Omental fat pad (tissue), 4 donors: ENCODE results near the gene CEP128. TPM values are rescaled to one million over a fixed set of nuclear protein-coding genes. Genes with fewer than 3 reads are reported as not detected.
"Not testable (repeated sequence)": the region's sequence is repeated elsewhere in the genome, so short reads cannot be mapped to it uniquely, and the experiment has no call there.

Experiments
- ATAC-seq: fragments of 150-250 bp; one replicate; pipeline ENCODE4 v1.9.1; 2016; ENCODE audit warnings: mild to moderate bottlenecking, moderate library complexity; ENCODE audit not compliant: low FRiP score
- DNase-seq: peaks from one replicate; pipeline ENCODE4 v3.0.0-alpha.2; 2019; ENCODE audit warnings: low spot score
- total RNA-seq, 4 donors: library from RNA; depleted of rRNA; stranded (reverse); fragments of >200 nt; gene quantifications; one replicate each; pipeline ENCODE4 v1.1.0, GENCODE V29; 2016
- TF ChIP-seq, protein P1 (sequence below), 3 donors: fragments of 450-650 bp; IDR thresholded peaks; one replicate each; pipeline ENCODE4 v1.5.1; 2016 to 2017; ENCODE audit warnings: antibody characterized with exemption in 3 of 3, mild to moderate bottlenecking in 3 of 3, moderate library complexity in 2 of 3

CEP128 gene
- total RNA-seq, 4 donors from 2014 or later, result 3.5 to 13.1 (median 4.6) TPM

DNA sequence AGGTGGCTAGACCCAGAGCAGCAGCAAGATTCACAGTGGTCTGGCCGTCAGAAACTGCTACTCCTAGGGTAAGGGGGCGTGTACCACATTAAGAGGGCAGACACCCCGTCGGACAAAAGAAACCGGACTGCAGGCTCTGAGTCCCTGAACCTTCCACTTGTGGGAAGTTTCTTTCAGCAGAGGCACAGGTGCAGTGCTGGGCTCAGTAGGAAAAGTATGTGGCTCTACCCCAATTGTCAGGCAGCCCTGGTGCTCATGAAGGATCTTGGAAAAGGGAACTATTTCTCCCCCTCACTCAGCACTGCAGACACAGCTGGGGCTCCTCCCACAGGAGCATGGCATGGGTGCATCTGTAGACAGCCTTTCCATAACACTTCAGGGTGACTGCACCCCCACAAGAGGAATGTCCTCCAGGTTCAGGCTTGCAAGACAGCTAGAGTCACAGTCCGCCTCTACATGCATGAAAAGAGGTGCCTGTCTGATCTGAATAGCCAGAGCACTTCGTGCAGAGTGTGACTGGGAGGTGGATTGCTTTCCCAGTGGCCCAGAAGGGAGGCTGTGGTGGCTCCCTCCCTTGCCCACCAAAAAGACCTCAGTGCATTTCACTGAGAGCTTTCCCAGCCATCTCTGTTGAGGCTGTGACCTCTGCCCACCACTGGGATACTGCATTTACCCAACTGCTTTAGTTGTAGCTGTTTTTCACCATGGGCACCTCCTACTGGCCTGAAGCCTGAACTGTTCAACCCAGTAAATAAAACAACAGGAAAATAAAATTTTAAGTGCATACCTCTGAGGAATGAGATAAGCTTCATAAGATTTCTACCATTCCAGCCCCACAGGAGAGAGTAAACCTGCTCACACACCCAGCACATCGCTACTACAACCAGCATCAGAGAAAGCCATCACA is 14.2 kb downstream of the CEP128 start:
- no peak for DNase-seq
- TF ChIP-seq, protein P1, sequence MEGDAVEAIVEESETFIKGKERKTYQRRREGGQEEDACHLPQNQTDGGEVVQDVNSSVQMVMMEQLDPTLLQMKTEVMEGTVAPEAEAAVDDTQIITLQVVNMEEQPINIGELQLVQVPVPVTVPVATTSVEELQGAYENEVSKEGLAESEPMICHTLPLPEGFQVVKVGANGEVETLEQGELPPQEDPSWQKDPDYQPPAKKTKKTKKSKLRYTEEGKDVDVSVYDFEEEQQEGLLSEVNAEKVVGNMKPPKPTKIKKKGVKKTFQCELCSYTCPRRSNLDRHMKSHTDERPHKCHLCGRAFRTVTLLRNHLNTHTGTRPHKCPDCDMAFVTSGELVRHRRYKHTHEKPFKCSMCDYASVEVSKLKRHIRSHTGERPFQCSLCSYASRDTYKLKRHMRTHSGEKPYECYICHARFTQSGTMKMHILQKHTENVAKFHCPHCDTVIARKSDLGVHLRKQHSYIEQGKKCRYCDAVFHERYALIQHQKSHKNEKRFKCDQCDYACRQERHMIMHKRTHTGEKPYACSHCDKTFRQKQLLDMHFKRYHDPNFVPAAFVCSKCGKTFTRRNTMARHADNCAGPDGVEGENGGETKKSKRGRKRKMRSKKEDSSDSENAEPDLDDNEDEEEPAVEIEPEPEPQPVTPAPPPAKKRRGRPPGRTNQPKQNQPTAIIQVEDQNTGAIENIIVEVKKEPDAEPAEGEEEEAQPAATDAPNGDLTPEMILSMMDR (IDR thresholded peaks at IDR 0.05), result no peak
- no peak for ATAC-seq

DNA sequence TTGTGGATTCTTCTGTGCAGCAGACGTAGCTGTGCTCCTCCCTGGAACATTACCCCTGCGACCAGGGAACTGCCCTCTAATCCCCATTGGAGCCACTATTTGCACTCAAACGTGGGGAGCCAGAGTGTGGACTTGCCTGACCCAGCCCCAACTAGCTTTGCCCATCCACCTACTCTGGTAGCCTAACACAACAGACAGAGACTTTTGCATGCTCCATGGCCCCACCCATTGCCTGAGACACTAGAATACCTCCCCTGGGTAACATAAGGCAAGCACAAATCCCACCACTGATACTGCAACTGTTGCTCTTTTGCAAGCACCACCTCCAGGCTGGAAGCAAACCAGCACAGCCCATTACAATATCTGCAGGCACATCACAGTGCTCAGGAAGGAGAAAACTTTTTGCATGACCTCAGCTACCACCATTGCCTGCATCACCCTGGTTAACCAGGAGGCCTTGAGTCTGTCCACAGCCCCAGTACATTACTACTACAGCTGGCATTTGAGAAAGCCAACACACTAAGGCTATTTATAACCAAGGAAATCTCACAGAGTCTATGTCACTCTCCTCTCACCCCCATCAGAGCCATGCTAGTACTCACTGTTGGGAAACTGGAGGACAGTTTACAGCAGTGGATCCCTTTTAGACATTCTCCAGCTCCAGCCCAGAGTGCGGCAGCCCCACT is 15.0 kb downstream of the CEP128 start:
- ATAC-seq (no peak), DNase-seq (no peak)
- TF ChIP-seq, protein P1 (IDR thresholded peaks at IDR 0.05), result no peak

DNA sequence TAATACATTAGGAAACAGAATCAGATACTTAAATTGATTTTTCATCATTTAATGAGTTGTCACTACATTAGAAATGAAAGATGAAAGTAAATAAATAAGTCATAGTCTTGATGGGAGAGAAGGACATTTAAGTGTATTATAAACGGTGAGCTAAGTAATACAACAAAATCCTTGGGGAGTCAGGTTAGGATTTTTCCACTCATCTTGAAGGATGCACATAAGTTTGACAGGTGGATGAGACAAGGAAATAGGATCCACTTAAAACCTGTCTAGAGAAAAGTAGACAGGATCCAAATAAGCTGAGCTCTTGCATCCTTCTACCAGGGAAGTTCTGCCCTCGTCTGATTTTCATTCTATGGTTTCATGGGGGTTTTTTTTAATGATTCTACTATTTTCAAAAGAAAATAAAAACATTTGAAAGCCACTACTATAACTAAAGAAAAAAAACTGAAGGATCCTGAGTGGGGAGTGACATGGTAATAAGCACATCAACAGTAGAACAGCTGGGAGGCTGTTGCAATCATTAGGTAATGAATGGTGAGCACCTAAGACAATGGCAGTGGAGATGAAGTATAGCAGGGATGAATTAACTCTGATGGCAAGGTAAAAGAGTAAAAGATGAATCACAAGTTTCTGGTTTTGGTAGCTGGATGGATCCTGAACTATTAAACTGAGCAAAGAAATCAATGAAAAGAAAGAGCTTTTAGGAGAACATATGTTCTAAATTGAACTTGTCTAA is 17.0 kb downstream of the CEP128 start:
- TF ChIP-seq, protein P1 (IDR thresholded peaks at IDR 0.05), result no peak
- ATAC-seq (no peak), DNase-seq (no peak)

DNA sequence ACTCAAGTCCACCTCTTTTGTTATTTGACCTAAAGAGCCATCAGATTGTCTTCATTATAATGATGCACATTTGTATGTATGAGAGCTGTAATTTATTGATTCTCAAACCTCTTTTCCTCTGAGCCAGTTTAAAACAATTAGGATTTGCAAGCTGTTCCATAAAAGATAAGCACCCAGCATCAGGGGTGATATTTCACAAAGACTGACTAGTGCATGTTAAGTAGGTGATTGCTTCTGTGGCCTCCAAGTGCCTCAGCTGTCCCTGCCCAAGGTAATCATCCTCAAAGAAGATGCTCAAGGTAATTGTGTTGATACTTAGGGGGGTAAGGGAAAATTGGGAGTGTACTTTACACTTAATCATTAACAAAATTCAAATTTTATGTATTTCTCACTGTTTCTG is 18.2 kb downstream of the CEP128 start:
- no peak for ATAC-seq
- TF ChIP-seq, protein P1 (IDR thresholded peaks at IDR 0.05), result no peak
- DNase-seq, result no peak

DNA sequence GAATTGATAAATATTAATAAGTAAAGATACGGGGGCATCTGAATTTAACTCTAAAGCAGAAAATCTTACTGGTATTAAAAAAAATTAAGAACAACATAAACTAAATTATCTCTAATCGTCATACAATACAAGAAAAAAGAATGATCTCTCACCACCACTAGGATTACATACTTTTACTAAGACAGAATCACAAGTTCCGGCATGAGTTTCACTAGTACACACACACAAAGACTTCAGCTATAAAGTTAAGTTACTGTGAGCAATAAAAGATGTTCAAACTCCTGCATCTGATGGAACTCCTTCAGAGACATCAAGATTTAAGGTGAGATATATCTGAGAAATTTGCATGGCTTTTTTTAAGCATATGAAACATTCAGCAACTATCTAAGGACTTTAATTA is 21.9 kb downstream of the CEP128 start:
- TF ChIP-seq, protein P1 (IDR thresholded peaks at IDR 0.05), result no peak
- no peak for ATAC-seq

DNA sequence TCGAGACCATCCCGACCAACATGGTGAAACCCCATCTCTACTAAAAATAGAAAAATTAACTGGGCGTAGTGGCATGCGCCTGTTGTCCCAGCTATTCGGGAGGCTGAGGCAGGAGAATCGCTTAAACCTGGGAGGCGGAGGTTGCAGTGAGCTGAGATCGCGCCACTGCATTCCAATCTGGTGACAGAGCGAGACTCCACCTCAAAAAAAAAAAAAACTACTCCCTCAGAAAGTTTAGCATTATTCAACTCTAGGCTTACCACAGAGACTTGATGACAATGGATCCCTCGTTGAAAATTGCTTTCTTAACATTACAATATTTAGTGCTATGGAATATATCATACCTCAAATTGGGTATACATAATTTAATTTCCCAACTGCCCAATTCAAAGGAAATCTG is 29.5 kb downstream of the CEP128 start:
- ATAC-seq, DNase-seq: not testable (repeated sequence)

More for the DNA sequence above, 21.9 kb downstream of the CEP128 start:
- no peak for DNase-seq

DNA sequence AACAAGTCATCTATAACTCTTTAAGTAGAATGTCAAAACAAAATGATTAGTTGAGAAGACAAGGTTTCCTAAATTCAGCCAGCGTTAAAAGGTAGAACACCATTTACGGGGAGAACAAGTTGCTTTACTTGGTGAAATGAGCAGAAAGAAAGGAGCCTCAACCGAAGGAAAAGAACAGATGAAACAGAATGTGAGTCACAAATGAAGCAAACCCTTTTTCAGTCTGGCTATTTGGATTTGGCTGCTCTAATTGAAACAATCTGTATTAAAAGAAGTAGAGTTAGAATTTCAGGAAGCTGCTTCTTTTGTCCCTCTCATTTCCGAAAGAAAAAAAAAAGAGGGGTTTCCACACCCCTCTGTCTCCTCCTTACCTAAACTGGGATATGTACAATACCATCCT is 34.6 kb downstream of the CEP128 start:
- ATAC-seq (no peak), DNase-seq (no peak)
- TF ChIP-seq, protein P1 (IDR thresholded peaks at IDR 0.05), result no peak
